GM12874 (cell line): ENCODE measurements around the gene LRRC4C.

ENCODE experiments used
- TF ChIP-seq, protein P1 (sequence below): IDR thresholded peaks from 2 replicates; pipeline ENCODE4 v1.5.1; 2011; ENCODE audit warnings: low read depth, mild to moderate bottlenecking, control low read depth, low read length, moderate library complexity; ENCODE audit not compliant: insufficient read depth

LRRC4C gene

DNA sequence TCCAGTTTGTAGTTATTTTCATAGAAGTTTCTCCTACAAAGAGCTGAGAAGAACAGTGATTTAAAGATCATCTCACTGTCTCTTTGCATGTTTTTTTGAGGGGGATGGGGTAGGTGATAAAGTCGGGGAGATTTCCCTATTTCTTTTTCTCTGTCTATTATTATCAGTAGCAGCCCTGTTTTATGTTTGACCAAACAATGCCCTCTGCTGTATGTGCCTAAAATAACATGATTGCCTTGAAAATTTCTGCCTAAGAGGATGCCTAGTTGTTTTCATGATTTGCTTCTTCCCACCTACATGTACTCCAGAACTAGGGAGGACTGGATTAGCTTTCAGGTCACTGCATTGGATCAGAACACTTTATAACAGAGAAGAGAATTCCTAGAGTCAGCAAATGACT, 1330.2 kb downstream of the LRRC4C start:
- TF ChIP-seq, protein P1, sequence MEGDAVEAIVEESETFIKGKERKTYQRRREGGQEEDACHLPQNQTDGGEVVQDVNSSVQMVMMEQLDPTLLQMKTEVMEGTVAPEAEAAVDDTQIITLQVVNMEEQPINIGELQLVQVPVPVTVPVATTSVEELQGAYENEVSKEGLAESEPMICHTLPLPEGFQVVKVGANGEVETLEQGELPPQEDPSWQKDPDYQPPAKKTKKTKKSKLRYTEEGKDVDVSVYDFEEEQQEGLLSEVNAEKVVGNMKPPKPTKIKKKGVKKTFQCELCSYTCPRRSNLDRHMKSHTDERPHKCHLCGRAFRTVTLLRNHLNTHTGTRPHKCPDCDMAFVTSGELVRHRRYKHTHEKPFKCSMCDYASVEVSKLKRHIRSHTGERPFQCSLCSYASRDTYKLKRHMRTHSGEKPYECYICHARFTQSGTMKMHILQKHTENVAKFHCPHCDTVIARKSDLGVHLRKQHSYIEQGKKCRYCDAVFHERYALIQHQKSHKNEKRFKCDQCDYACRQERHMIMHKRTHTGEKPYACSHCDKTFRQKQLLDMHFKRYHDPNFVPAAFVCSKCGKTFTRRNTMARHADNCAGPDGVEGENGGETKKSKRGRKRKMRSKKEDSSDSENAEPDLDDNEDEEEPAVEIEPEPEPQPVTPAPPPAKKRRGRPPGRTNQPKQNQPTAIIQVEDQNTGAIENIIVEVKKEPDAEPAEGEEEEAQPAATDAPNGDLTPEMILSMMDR, result 0 out of 2 replicates have a peak, but pooled peaks have one; percentile 30

DNA sequence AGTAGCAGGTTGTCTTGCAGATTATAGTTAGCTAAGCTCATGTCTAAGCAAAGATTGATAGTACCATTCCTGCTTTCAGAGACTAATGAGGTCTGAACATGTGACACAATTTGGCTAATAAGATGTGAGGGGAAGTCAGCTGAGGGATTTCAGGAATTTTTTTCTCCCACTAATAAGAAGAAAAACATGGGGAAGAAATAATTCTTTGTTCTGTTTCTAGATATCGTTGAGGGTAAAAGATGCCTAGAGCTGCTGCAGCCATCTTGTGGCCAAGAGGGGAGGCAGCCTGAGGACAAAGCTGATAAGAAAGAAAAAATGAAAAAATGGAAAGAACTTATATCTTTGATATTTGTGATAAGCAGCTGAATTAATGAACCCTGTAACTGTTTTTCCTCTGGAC, 1334.4 kb downstream of the LRRC4C start:
- TF ChIP-seq, protein P1, result peak; percentile 40; the same call in 1 of the 2 replicates

DNA sequence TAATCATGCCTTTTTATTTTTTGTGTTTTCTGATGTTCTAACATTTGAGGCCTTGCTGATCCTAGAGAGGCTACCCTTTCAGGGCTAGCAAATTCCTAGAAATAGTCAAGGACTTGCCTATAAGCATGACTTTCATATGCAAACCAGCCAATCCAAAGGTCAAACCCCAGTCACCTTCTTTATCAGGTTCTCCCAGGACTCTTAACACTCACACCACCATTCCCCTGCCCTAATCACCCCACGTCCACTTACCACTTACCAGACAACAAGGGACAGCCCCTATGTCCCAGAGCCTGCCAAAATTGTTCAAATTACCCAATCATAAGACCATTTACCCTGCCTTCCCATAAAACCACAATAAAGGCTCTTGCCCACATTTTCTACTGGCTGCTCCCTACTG, 1339.8 kb downstream of the LRRC4C start:
- TF ChIP-seq, protein P1, result no peak

DNA sequence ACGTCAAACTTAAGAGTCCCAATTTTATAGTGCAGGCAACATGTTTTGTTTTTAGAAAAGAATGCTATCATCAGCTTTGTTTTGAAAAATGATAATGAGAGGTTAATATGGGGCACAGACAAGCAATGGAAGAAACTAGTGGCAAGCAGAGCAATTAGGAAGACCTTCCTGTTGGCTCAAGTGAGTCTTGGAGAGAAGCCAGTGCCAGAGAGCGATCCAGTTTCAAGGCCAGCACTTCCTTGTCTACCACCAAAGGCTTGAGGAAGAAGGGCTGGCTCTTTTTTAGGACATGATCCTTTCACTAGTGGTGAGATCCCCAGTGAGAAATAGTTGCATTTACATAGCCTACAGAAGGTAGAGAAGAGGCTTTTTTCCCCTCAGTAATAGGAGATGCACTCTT, 1340.7 kb downstream of the LRRC4C start:
- TF ChIP-seq, protein P1, result no peak

DNA sequence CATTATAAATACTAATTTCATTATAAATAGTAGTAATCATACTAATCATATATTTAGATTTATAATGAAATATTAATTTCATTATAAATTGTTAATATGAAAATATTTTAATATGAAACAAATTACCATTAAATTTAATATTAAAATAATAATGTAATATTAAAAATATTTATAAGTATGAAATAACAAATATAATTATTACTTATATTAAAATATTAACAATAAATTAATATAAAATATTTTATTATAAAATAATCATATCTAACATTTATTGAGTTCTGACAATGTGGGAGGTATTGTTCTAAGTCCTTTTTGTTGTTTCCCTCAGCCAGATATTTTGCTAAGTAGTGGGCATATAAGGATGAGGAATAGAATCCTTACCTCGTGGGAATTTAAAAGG, 1341.4 kb downstream of the LRRC4C start:
- TF ChIP-seq, protein P1, result no peak

DNA sequence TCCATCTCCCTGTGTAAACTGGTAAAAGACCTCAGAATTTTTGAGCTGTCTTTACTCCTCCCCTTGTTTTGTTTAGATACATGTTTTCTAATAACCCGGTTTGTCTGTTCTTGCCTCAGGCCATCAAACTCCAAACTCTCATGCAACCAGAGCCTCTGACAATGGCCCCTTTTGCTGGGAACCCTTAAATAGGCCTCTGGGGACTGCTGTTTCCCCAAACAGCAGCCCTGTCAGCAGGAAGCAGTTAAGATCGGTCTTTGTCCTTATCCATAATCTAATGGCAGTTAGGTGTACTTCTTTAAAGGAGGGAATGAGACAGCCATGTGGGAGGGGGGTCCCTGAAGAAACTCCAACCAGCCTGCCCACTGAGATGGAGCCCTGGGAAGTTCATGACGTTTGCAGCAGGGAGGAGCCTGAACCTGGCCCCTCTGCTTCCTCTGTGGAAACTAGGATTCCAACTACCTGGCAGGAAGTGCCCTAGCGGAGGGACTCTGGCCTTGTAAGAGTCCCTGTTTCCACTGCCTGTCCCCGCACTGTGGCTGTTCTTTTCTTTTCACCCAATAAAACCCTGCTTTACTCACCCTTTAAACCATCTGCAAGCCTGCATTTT, 1354.4 kb downstream of the LRRC4C start:
- TF ChIP-seq, protein P1, result no peak

DNA sequence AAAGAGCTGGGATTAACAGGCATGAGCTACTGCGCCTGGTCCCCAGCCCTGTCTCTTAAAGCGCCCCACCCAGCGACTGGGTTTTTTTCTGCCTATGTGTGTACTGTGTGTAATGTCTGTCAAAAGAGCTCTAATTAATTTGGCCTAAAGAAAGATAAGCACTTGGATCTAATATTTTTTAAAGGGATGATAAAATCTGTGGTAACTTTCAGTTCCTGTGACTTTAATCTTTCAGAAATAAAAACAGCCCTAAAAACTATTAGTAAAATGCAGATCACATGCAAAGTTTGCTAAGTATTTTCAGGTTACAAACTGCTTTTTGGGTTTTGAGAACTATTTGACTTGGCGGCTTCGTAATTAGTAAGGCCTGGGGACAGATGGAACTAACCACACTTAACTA, 1358.7 kb downstream of the LRRC4C start:
- TF ChIP-seq, protein P1, result no peak

DNA sequence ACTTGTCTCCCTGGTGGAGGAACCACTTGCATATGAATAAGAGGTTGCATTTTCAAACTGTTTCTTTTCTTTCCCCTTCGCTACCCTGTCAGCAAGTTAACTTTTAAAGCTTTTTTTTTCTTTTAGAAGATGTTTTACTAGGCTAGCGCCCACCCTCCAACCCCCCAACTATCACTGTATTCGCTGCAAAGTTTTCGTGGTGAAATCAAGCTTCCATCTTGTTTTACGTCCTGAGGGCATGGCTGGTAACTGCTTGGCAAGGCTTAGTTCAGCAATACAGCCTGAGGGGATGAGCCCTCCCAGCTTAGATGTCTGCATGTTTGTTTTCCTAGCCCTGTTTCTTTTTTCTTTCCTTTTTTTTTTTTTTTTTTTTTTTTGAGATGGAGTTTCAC, 1359.3 kb downstream of the LRRC4C start:
- TF ChIP-seq, protein P1, result no peak
